Esophagus squamous epithelium (tissue), 4 donors: Measurements from ENCODE around the gene HELB.

Experiments used
- POLR2A ChIP-seq, 4 donors: fragments of 450-650 bp; IDR thresholded peaks; one replicate each; pipeline ENCODE4 v1.6.1; 2017; ENCODE audit warnings: antibody characterized with exemption in 4 of 4, mild to moderate bottlenecking in 4 of 4, moderate library complexity in 3 of 4
- TF ChIP-seq, protein P1 (sequence below), 6 experiments: fragments of 450-650 bp in 4 of 6; fragments of 200-600 bp in 2 of 6; sonication (generic) in 2 of 6; IDR thresholded peaks; one replicate each; pipeline ENCODE4 v1.5.1; 2016 to 2019; ENCODE audit warnings: antibody characterized with exemption in 6 of 6, mild to moderate bottlenecking in 4 of 6, moderate library complexity in 4 of 6

- TF ChIP-seq, protein P1, sequence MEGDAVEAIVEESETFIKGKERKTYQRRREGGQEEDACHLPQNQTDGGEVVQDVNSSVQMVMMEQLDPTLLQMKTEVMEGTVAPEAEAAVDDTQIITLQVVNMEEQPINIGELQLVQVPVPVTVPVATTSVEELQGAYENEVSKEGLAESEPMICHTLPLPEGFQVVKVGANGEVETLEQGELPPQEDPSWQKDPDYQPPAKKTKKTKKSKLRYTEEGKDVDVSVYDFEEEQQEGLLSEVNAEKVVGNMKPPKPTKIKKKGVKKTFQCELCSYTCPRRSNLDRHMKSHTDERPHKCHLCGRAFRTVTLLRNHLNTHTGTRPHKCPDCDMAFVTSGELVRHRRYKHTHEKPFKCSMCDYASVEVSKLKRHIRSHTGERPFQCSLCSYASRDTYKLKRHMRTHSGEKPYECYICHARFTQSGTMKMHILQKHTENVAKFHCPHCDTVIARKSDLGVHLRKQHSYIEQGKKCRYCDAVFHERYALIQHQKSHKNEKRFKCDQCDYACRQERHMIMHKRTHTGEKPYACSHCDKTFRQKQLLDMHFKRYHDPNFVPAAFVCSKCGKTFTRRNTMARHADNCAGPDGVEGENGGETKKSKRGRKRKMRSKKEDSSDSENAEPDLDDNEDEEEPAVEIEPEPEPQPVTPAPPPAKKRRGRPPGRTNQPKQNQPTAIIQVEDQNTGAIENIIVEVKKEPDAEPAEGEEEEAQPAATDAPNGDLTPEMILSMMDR (IDR thresholded peaks at IDR 0.05) = no peak
- TF ChIP-seq POLR2A (IDR thresholded peaks at IDR 0.05) = no peak
Observed at GRCh38 chr12:66269142-66269541, 33.2 kb upstream of the HELB start.
